DND-41 (cell line): Measurements from ENCODE around the gene SMAD5.

Experiments used
- CTCF ChIP-seq: IDR thresholded peaks from 2 replicates; pipeline ENCODE4 v1.5.1; 2012; ENCODE audit warnings: borderline replicate concordance, low read length, moderate library complexity, mild to moderate bottlenecking; ENCODE audit not compliant: poor library complexity, severe bottlenecking; ENCODE audit errors: extremely low read depth
- EZH2 ChIP-seq: IDR thresholded peaks from 3 replicates; pipeline ENCODE4 v1.6.1; 2012; ENCODE audit warnings: borderline replicate concordance, low read depth, mild to moderate bottlenecking, moderate library complexity, low read length, inconsistent platforms; ENCODE audit not compliant: severe bottlenecking

DNA sequence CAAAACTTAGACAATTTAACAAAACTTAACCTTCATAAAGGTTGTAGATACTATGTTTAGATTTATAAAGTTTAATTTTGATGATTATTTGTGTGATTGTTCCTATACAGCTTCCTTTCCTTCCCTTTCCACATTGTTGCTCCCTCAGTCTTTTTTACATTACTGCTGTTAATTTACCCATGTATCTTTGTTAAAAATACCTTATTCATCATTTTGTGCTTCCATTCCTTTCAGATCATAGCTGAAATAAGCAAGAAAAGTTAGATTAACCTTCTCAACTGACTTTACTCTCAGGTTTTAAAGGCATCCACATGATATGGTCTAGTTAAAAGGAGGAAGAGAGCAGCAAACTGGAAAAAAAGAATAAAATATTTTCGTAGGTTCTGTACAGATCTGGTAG, 2.0 kb downstream of the SMAD5 start:
- TF ChIP-seq CTCF (no peak), EZH2 (no peak)
